ENCODE results near the gene RNF43.

DNA sequence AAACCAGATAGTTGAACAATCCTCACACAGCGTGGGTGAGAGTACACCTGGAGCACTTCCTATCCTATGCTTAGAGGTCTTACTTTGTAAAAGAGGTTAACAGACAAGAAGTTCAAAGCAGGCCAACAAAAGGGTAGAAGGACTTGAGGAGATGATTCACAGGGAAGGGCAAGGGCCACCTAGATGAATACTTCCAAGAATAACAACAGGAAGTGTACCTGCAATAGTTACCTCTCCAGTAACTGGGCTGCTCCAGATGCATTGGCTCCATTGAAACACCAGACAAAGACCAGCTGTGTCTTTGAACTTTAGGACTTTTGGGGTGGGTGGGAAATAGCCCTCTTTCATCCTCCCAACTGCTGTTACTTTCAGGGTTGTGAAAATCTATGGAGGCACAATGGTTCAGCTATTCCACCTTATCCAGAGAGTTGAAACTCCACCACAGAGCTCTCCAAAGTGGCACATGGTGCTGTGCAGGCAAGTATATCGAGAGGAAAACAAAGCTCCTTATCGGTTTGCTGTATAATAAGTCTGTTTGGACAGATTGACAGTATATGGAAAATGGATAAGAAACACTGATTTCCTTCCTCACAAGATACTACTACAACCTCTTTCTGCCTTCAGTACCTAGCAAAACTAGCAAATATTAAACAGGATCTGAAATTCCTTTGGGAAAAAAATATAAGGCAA lies 22.7 kb downstream of the RNF43 start:
- no peak for TF ChIP-seq CTCF (IDR thresholded peaks at IDR 0.05)
- TF ChIP-seq POLR2A (IDR thresholded peaks at IDR 0.05), result no peak
